Astrocyte (in vitro differentiated cells and primary cell): ENCODE measurements around the gene TARS2. TPM values are rescaled to one million over a fixed set of nuclear protein-coding genes. Genes with fewer than 3 reads are reported as not detected.

Source experiments
- DNase-seq: peaks from one replicate; pipeline ENCODE4 v3.0.0-alpha.2; 2010; ENCODE audit warnings: low read depth
- FAIRE-seq: peaks from 2 replicates; lab custom pipeline; 2011; peaks lifted over from hg19 to GRCh38; lab: Jason Lieb, UNC
- H2AFZ ChIP-seq: 2 replicates; pipeline ENCODE4 v1.6.0; 2012; ENCODE audit warnings: low read depth, low read length, inconsistent platforms
- H3K27ac ChIP-seq: 2 replicates; pipeline ENCODE4 v1.5.1; 2011; ENCODE audit warnings: low read depth, low read length, inconsistent platforms
- H3K27me3 ChIP-seq: 2 replicates; pipeline ENCODE4 v1.6.0; 2011; ENCODE audit warnings: low read length, inconsistent platforms; ENCODE audit not compliant: insufficient read depth
- H3K36me3 ChIP-seq: 2 replicates; pipeline ENCODE4 v1.5.1; 2011; ENCODE audit warnings: low read length, inconsistent platforms; ENCODE audit not compliant: insufficient read depth
- H3K4me1 ChIP-seq: 2 replicates; pipeline ENCODE4 v1.5.1; 2011; ENCODE audit warnings: low read length, inconsistent platforms; ENCODE audit not compliant: insufficient read depth
- H3K4me2 ChIP-seq: 2 replicates; pipeline ENCODE4 v1.6.0; 2012; ENCODE audit warnings: low read length, inconsistent platforms
- H3K4me3 ChIP-seq: 2 replicates; pipeline ENCODE4 v1.5.1; 2011; ENCODE audit warnings: low read depth, mild to moderate bottlenecking, low read length, inconsistent platforms; ENCODE audit not compliant: insufficient read depth
- H3K79me2 ChIP-seq: 2 replicates; pipeline ENCODE4 v1.6.0; 2012; ENCODE audit warnings: mild to moderate bottlenecking, low read length, inconsistent platforms; ENCODE audit not compliant: insufficient read depth
- H3K9ac ChIP-seq: 2 replicates; pipeline ENCODE4 v1.6.0; 2012; ENCODE audit warnings: mild to moderate bottlenecking, low read length, inconsistent platforms
- H3K9me3 ChIP-seq: 2 replicates; pipeline ENCODE4 v1.5.1; 2012; ENCODE audit warnings: low read depth, mild to moderate bottlenecking, low read length, inconsistent platforms; ENCODE audit not compliant: insufficient read depth
- H4K20me1 ChIP-seq: 2 replicates; pipeline ENCODE4 v1.6.0; 2012; ENCODE audit warnings: low read length, inconsistent platforms; ENCODE audit not compliant: insufficient read depth
- H3K27ac Mint-ChIP-seq: one replicate; pipeline ENCODE4 v1.8.0; 2021; ENCODE audit warnings: mild to moderate bottlenecking, mixed read lengths; ENCODE audit not compliant: unreplicated experiment
- H3K27me3 Mint-ChIP-seq: one replicate; pipeline ENCODE4 v1.8.0; 2021; ENCODE audit warnings: low read depth, mixed read lengths; ENCODE audit not compliant: unreplicated experiment
- H3K36me3 Mint-ChIP-seq: one replicate; pipeline ENCODE4 v1.8.0; 2021; ENCODE audit warnings: low read depth, mixed read lengths; ENCODE audit not compliant: unreplicated experiment
- H3K4me1 Mint-ChIP-seq: one replicate; pipeline ENCODE4 v1.8.0; 2021; ENCODE audit warnings: low read depth, mixed read lengths; ENCODE audit not compliant: unreplicated experiment
- H3K4me3 Mint-ChIP-seq: one replicate; pipeline ENCODE4 v1.8.0; 2021; ENCODE audit warnings: mild to moderate bottlenecking, moderate library complexity, mixed read lengths; ENCODE audit not compliant: unreplicated experiment
- H3K9me3 Mint-ChIP-seq: one replicate; pipeline ENCODE4 v1.8.0; 2021; ENCODE audit warnings: mild to moderate bottlenecking, mixed read lengths; ENCODE audit not compliant: unreplicated experiment
- CTCF ChIP-seq: IDR thresholded peaks from 2 replicates; pipeline ENCODE4 v1.5.1; 2011; ENCODE audit warnings: low read depth, mild to moderate bottlenecking, inconsistent platforms, low read length, moderate library complexity; ENCODE audit not compliant: insufficient read depth
- EZH2 ChIP-seq: IDR thresholded peaks from 2 replicates; pipeline ENCODE4 v1.6.1; 2012; ENCODE audit warnings: mild to moderate bottlenecking, low read length, inconsistent platforms; ENCODE audit not compliant: insufficient read depth
- total RNA-seq: library from RNA; stranded (reverse); gene quantifications from 2 replicates; pipeline ENCODE4 v1.2.1, GENCODE V29; 2021

Gene TARS2
- total RNA-seq, 1 donor from 2014 or later, result 15.5 TPM

- Mint-ChIP-seq H3K27ac (no peak overlapping the region), H3K4me3 (no peak overlapping the region), H3K9me3 (no peaks in the 10 kb centered on the region), H3K27me3 (no peaks in the 10 kb centered on the region), H3K36me3 (no peaks in the 10 kb centered on the region), H3K4me1 (peaks cover 15% of the 10 kb centered on the region)
- FAIRE-seq (no peak), DNase-seq (no peak)
- Histone ChIP-seq H3K9me3 (no peaks in the 10 kb centered on the region), H3K4me2 (no peak overlapping the region), H3K4me3 (no peak overlapping the region), H3K79me2 (peaks cover 15% of the 10 kb centered on the region), H4K20me1 (peaks cover 22% of the 10 kb centered on the region), H3K9ac (no peak overlapping the region), H3K4me1 (peaks cover 11% of the 10 kb centered on the region), H3K27ac (no peak overlapping the region), H3K27me3 (no peaks in the 10 kb centered on the region), H2AFZ (no peak overlapping the region), H3K36me3 (no peaks in the 10 kb centered on the region)
- TF ChIP-seq EZH2 (no peak), CTCF (no peak)
Measured at GRCh38 chr1:150555198-150555970, 68.2 kb downstream of the TARS2 start.

- Histone ChIP-seq H3K79me2 (peaks cover 17% of the 10 kb centered on the region), H3K27me3 (no peaks in the 10 kb centered on the region), H3K4me1 (peaks cover 17% of the 10 kb centered on the region), H2AFZ (no peak overlapping the region), H4K20me1 (peaks cover 24% of the 10 kb centered on the region), H3K4me3 (no peak overlapping the region), H3K9ac (no peak overlapping the region), H3K27ac (no peak overlapping the region), H3K36me3 (no peaks in the 10 kb centered on the region), H3K9me3 (no peaks in the 10 kb centered on the region), H3K4me2 (no peak overlapping the region)
- no peaks in the 10 kb centered on the region for H3K36me3 Mint-ChIP-seq
- TF ChIP-seq EZH2, result no peak
- TF ChIP-seq CTCF, result no peak
- no peaks in the 10 kb centered on the region for H3K27me3 Mint-ChIP-seq
- no peak overlapping the region for H3K4me3 Mint-ChIP-seq
- no peak overlapping the region for H3K27ac Mint-ChIP-seq
- no peaks in the 10 kb centered on the region for H3K9me3 Mint-ChIP-seq
- peaks cover 20% of the 10 kb centered on the region for H3K4me1 Mint-ChIP-seq
- FAIRE-seq (no peak), DNase-seq (no peak)
Measured at GRCh38 chr1:150555971-150556865, 69.0 kb downstream of the TARS2 start.
